ENCODE data around the gene ZNF622. TPM values are rescaled to one million over a fixed set of nuclear protein-coding genes. Genes with fewer than 3 reads are reported as not detected.
A peak's percentile ranks its signal among the peaks of the same experiment; 100 is the strongest.

The ZNF622 gene
- total and polyA plus RNA-seq, 2 of the 13 experiments (the other 11 are each of a cell fraction or from before 2014, with no cell fraction given): 12.1 to 44.7 TPM

DNA sequence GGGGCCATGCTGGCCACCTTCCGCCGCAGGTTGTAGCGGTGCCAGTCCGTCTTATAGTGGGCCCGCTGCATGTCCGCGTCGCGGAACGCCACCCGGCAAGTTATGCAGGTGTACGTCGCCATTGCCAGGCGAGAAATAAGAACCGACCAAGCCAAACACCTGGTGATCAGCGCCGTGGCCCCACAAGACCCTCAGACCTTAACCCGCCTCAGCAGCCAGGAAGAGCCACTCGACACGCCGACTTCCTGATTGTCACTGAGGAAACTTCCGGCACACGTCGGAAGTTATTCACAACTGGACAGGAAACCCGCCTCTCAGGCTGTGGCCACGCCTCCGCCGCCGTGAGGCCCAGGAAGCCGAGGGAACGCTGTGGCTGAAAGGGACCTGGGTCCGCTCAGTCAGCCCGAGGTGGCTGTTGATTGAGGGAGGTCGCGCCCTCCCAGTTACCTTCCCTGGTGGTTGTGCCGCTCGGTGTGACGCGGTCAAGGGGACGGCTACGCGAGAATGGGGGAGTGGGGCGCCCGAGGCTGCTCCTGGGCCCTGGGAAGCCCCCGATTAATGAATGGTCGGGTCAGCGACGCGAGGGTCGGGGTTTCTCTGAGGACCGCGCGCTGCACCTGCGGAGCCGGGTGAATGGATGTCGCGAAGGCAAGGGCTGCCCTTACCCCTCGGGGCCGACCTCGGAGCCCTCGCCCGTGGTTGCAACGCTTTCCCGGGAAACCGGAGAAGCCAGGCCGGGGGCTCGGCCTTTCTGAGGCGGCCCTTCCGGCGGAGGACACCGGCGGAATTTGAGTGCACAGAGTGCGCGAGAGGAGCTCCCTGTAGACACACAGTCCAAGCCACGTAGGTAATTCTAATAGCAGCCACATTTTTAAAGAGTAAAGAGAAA lies at the start of gene ZNF622 (continued):
- TF ChIP-seq IRF1 (CRISPR knock-in tag; IDR thresholded peaks at IDR 0.05; ENCODE audit: low read depth) (no peak), ZNF24 (IDR thresholded peaks at IDR 0.05) (no peak), ONECUT2 (CRISPR knock-in tag; IDR thresholded peaks at IDR 0.05) (no peak), ZNF772 (CRISPR knock-in tag; IDR thresholded peaks at IDR 0.05) (peak; percentile 89), POLR2AphosphoS5 (IDR thresholded peaks at IDR 0.05; ENCODE audit: low read depth, low read length) (peak; percentile 97), SSRP1 (CRISPR knock-in tag; IDR thresholded peaks at IDR 0.05) (no peak), NFATC3 (CRISPR knock-in tag; IDR thresholded peaks at IDR 0.05) (no peak; the same call in 1 of the 2 replicates), RXRB (CRISPR knock-in tag; IDR thresholded peaks at IDR 0.05; ENCODE audit: borderline replicate concordance) (peak; percentile 57; the same call in 1 of the 2 replicates), SNRNP70 (IDR thresholded peaks at IDR 0.05; ENCODE audit: low read depth, low read length) (no peak), JDP2 (CRISPR knock-in tag; IDR thresholded peaks at IDR 0.05; ENCODE audit: borderline replicate concordance) (no peak), CC2D1A (CRISPR knock-in tag; IDR thresholded peaks at IDR 0.05) (0 out of 2 replicates have a peak, but pooled peaks have one; percentile 72), POLR2AphosphoS2 (IDR thresholded peaks at IDR 0.05; ENCODE audit: low read depth, low read length) (peak; percentile 70; the same call in 1 of the 2 replicates), DPF2 (CRISPR knock-in tag; IDR thresholded peaks at IDR 0.05; ENCODE audit: borderline replicate concordance, low read depth) (no peak), HCFC1 (IDR thresholded peaks at IDR 0.05; ENCODE audit: low read depth, low read length) (peak; percentile 44; the same call in 1 of the 2 replicates), SMAD3 (CRISPR knock-in tag; IDR thresholded peaks at IDR 0.05) (peak; percentile 52; the same call in 1 of the 2 replicates), TAF1 (CRISPR knock-in tag; IDR thresholded peaks at IDR 0.05) (peak; percentile 93), NFYC (CRISPR knock-in tag; IDR thresholded peaks at IDR 0.05) (peak; percentile 68), MED1 (CRISPR knock-in tag; IDR thresholded peaks at IDR 0.05) (peak; percentile 67), ZBTB44 (CRISPR knock-in tag; IDR thresholded peaks at IDR 0.05) (no peak; the same call in 1 of the 2 replicates), GZF1 (CRISPR knock-in tag; IDR thresholded peaks at IDR 0.05) (peak; percentile 36; the same call in 1 of the 2 replicates), ZFP82 (CRISPR knock-in tag; IDR thresholded peaks at IDR 0.05; ENCODE audit: borderline replicate concordance) (0 out of 2 replicates have a peak, but pooled peaks have one; percentile 75), ZKSCAN8 (CRISPR knock-in tag; IDR thresholded peaks at IDR 0.05; ENCODE audit: borderline replicate concordance) (no peak), KDM5B (CRISPR knock-in tag; IDR thresholded peaks at IDR 0.05; ENCODE audit: borderline replicate concordance) (peak; percentile 59; the same call in 1 of the 2 replicates), BCL6 (CRISPR knock-in tag; IDR thresholded peaks at IDR 0.05) (0 out of 2 replicates have a peak, but pooled peaks have one; percentile 38)
- TF ChIP-seq, protein P1, sequence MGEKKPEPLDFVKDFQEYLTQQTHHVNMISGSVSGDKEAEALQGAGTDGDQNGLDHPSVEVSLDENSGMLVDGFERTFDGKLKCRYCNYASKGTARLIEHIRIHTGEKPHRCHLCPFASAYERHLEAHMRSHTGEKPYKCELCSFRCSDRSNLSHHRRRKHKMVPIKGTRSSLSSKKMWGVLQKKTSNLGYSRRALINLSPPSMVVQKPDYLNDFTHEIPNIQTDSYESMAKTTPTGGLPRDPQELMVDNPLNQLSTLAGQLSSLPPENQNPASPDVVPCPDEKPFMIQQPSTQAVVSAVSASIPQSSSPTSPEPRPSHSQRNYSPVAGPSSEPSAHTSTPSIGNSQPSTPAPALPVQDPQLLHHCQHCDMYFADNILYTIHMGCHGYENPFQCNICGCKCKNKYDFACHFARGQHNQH (CRISPR knock-in tag; IDR thresholded peaks at IDR 0.05): peak; percentile 62; the same call in 1 of the 2 replicates
- TF ChIP-seq, protein P2, sequence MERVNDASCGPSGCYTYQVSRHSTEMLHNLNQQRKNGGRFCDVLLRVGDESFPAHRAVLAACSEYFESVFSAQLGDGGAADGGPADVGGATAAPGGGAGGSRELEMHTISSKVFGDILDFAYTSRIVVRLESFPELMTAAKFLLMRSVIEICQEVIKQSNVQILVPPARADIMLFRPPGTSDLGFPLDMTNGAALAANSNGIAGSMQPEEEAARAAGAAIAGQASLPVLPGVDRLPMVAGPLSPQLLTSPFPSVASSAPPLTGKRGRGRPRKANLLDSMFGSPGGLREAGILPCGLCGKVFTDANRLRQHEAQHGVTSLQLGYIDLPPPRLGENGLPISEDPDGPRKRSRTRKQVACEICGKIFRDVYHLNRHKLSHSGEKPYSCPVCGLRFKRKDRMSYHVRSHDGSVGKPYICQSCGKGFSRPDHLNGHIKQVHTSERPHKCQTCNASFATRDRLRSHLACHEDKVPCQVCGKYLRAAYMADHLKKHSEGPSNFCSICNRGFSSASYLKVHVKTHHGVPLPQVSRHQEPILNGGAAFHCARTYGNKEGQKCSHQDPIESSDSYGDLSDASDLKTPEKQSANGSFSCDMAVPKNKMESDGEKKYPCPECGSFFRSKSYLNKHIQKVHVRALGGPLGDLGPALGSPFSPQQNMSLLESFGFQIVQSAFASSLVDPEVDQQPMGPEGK (CRISPR knock-in tag; IDR thresholded peaks at IDR 0.05): peak; percentile 23; the same call in 1 of the 2 replicates

Data from HepG2 (cell line).